ENCODE results near the gene PRSS21.

PRSS21 gene

GRCh38 chr16:2822496-2822895 lies 5.5 kb downstream of the PRSS21 start:
- Histone ChIP-seq H3K9ac (ENCODE audit: insufficient read length) (no peak overlapping the region), H3K27ac (no peak overlapping the region), H3K4me3 (no peak overlapping the region), H3K36me3 (ENCODE audit: insufficient read depth, low read length) (no peaks in the 10 kb centered on the region), H3K9me3 (ENCODE audit: low read depth, low read length) (no peaks in the 10 kb centered on the region)
- TF ChIP-seq FOXP2 (optimal IDR thresholded peaks at IDR 0.05; ENCODE audit: control extremely low read depth, extremely low read length, insufficient read depth): no peak
- DNase-seq (ENCODE audit: low read depth, low spot score): no peak

GRCh38 chr16:2824626-2825025 lies 7.6 kb downstream of the PRSS21 start:
- Histone ChIP-seq H3K9me3 (ENCODE audit: low read depth, low read length) (no peaks in the 10 kb centered on the region), H3K4me3 (no peak overlapping the region), H3K9ac (ENCODE audit: insufficient read length) (no peak overlapping the region), H3K27ac (no peak overlapping the region), H3K36me3 (ENCODE audit: insufficient read depth, low read length) (no peaks in the 10 kb centered on the region)
- DNase-seq (ENCODE audit: low read depth, low spot score): no peak
- TF ChIP-seq POLR2AphosphoS5 (IDR thresholded peaks at IDR 0.05; ENCODE audit: borderline replicate concordance, low read depth, low read length) (no peak), EZH2 (IDR thresholded peaks at IDR 0.05) (no peak), FOXP2 (optimal IDR thresholded peaks at IDR 0.05; ENCODE audit: control extremely low read depth, extremely low read length, insufficient read depth) (no peak)

- Histone ChIP-seq H3K9ac (ENCODE audit: insufficient read length) (no peak overlapping the region), H3K27ac (no peak overlapping the region), H3K36me3 (ENCODE audit: insufficient read depth, low read length) (no peaks in the 10 kb centered on the region), H3K9me3 (ENCODE audit: low read depth, low read length) (no peaks in the 10 kb centered on the region), H3K4me3 (no peak overlapping the region)
- no peak for DNase-seq (ENCODE audit: low read depth, low spot score)
- no peak for TF ChIP-seq POLR2AphosphoS5 (IDR thresholded peaks at IDR 0.05; ENCODE audit: borderline replicate concordance, low read depth, low read length)
- TF ChIP-seq FOXP2 (optimal IDR thresholded peaks at IDR 0.05; ENCODE audit: control extremely low read depth, extremely low read length, insufficient read depth): no peak
- TF ChIP-seq EZH2 (IDR thresholded peaks at IDR 0.05): no peak
Measured at GRCh38 chr16:2825049-2825742, 8.2 kb downstream of the PRSS21 start.

GRCh38 chr16:2825906-2826305 lies 8.9 kb downstream of the PRSS21 start:
- no peak for DNase-seq (ENCODE audit: low read depth, low spot score)

GRCh38 chr16:2826591-2827373 lies 9.7 kb downstream of the PRSS21 start:
- Histone ChIP-seq H3K27ac (no peak overlapping the region), H3K9ac (ENCODE audit: insufficient read length) (no peak overlapping the region), H3K4me3 (no peak overlapping the region), H3K9me3 (ENCODE audit: low read depth, low read length) (no peaks in the 10 kb centered on the region), H3K36me3 (ENCODE audit: insufficient read depth, low read length) (no peaks in the 10 kb centered on the region)
- DNase-seq (ENCODE audit: low read depth, low spot score): no peak
- TF ChIP-seq EZH2 (IDR thresholded peaks at IDR 0.05): no peak
- no peak for TF ChIP-seq POLR2AphosphoS5 (IDR thresholded peaks at IDR 0.05; ENCODE audit: borderline replicate concordance, low read depth, low read length)
- TF ChIP-seq FOXP2 (optimal IDR thresholded peaks at IDR 0.05; ENCODE audit: control extremely low read depth, extremely low read length, insufficient read depth): no peak

More at GRCh38 chr16:2825906-2826305, 8.9 kb downstream of the PRSS21 start:
- H3K27ac ChIP-seq: no peak overlapping the region
- H3K4me3 ChIP-seq: no peak overlapping the region
- no peaks in the 10 kb centered on the region for H3K36me3 ChIP-seq (ENCODE audit: insufficient read depth, low read length)
- no peak overlapping the region for H3K9ac ChIP-seq (ENCODE audit: insufficient read length)
- no peak for TF ChIP-seq FOXP2 (optimal IDR thresholded peaks at IDR 0.05; ENCODE audit: control extremely low read depth, extremely low read length, insufficient read depth)
- TF ChIP-seq POLR2AphosphoS5 (IDR thresholded peaks at IDR 0.05; ENCODE audit: borderline replicate concordance, low read depth, low read length): no peak
- no peak for TF ChIP-seq EZH2 (IDR thresholded peaks at IDR 0.05)
- no peaks in the 10 kb centered on the region for H3K9me3 ChIP-seq (ENCODE audit: low read depth, low read length)

- H3K4me3 ChIP-seq: no peak overlapping the region
- no peaks in the 10 kb centered on the region for H3K36me3 ChIP-seq (ENCODE audit: insufficient read depth, low read length)
- DNase-seq (ENCODE audit: low read depth, low spot score): no peak
- TF ChIP-seq FOXP2 (optimal IDR thresholded peaks at IDR 0.05; ENCODE audit: control extremely low read depth, extremely low read length, insufficient read depth) (no peak), POLR2AphosphoS5 (IDR thresholded peaks at IDR 0.05; ENCODE audit: borderline replicate concordance, low read depth, low read length) (no peak), EZH2 (IDR thresholded peaks at IDR 0.05) (no peak)
- no peak overlapping the region for H3K9ac ChIP-seq (ENCODE audit: insufficient read length)
- no peaks in the 10 kb centered on the region for H3K9me3 ChIP-seq (ENCODE audit: low read depth, low read length)
- no peak overlapping the region for H3K27ac ChIP-seq
Measured at GRCh38 chr16:2827374-2827791, 10.3 kb downstream of the PRSS21 start.

- no peaks in the 10 kb centered on the region for H3K36me3 ChIP-seq (ENCODE audit: insufficient read depth, low read length)
- no peak overlapping the region for H3K4me3 ChIP-seq
- no peak for DNase-seq (ENCODE audit: low read depth, low spot score)
- TF ChIP-seq POLR2AphosphoS5 (IDR thresholded peaks at IDR 0.05; ENCODE audit: borderline replicate concordance, low read depth, low read length) (no peak), EZH2 (IDR thresholded peaks at IDR 0.05) (no peak), FOXP2 (optimal IDR thresholded peaks at IDR 0.05; ENCODE audit: control extremely low read depth, extremely low read length, insufficient read depth) (no peak)
- H3K27ac ChIP-seq: no peak overlapping the region
- no peak overlapping the region for H3K9ac ChIP-seq (ENCODE audit: insufficient read length)
- no peaks in the 10 kb centered on the region for H3K9me3 ChIP-seq (ENCODE audit: low read depth, low read length)
Measured at GRCh38 chr16:2827831-2828520, 10.9 kb downstream of the PRSS21 start.

GRCh38 chr16:2828521-2828840 lies 11.4 kb downstream of the PRSS21 start:
- H3K4me3 ChIP-seq: no peak overlapping the region
- DNase-seq (ENCODE audit: low read depth, low spot score): no peak
- no peak overlapping the region for H3K27ac ChIP-seq
- no peaks in the 10 kb centered on the region for H3K9me3 ChIP-seq (ENCODE audit: low read depth, low read length)
- no peak overlapping the region for H3K9ac ChIP-seq (ENCODE audit: insufficient read length)
- TF ChIP-seq POLR2AphosphoS5 (IDR thresholded peaks at IDR 0.05; ENCODE audit: borderline replicate concordance, low read depth, low read length) (no peak), FOXP2 (optimal IDR thresholded peaks at IDR 0.05; ENCODE audit: control extremely low read depth, extremely low read length, insufficient read depth) (no peak), EZH2 (IDR thresholded peaks at IDR 0.05) (no peak)
- no peaks in the 10 kb centered on the region for H3K36me3 ChIP-seq (ENCODE audit: insufficient read depth, low read length)
